Neural crest cell (in vitro differentiated cells): ENCODE data around the gene HLA-DQB1. TPM values are rescaled to one million over a fixed set of nuclear protein-coding genes. Genes with fewer than 3 reads are reported as not detected.
"Not testable (repeated sequence)": the region's sequence is repeated elsewhere in the genome, so short reads cannot be mapped to it uniquely, and the experiment has no call there.

ENCODE experiments used
- DNase-seq: peaks from one replicate; pipeline ENCODE4 v3.0.0; 2021; ENCODE audit warnings: low read depth, mixed read lengths, low spot score
- H3K27ac Mint-ChIP-seq: one replicate; pipeline ENCODE4 v1.8.0; 2021; ENCODE audit warnings: mild to moderate bottlenecking, mixed read lengths; ENCODE audit not compliant: unreplicated experiment
- H3K27me3 Mint-ChIP-seq: 2 replicates; pipeline ENCODE4 v1.8.0; 2021; ENCODE audit warnings: low read depth, mild to moderate bottlenecking, mixed read lengths
- H3K36me3 Mint-ChIP-seq: 2 replicates; pipeline ENCODE4 v1.8.0; 2021; ENCODE audit warnings: low read depth, mild to moderate bottlenecking, mixed read lengths
- H3K4me1 Mint-ChIP-seq: 2 replicates; pipeline ENCODE4 v1.8.0; 2021; ENCODE audit warnings: mixed read lengths
- H3K4me3 Mint-ChIP-seq: one replicate; pipeline ENCODE4 v1.8.0; 2021; ENCODE audit warnings: mild to moderate bottlenecking, mixed read lengths
- H3K9me3 Mint-ChIP-seq: 2 replicates; pipeline ENCODE4 v1.8.0; 2021; ENCODE audit warnings: mixed read lengths
- CTCF ChIP-seq: fragments of 200-600 bp; sonication (generic); conservative IDR thresholded peaks from 2 replicates; pipeline ENCODE4 v1.5.0; 2021; ENCODE audit warnings: antibody characterized with exemption, mild to moderate bottlenecking
- total RNA-seq: library from RNA; stranded (reverse); gene quantifications from 2 replicates; pipeline ENCODE4 v1.2.1, GENCODE V29; 2021

HLA-DQB1 gene
- total RNA-seq, 1 donor from 2014 or later = 0.23 TPM

GRCh38 chr6:32645047-32645703 lies 21.3 kb downstream of the HLA-DQB1 start:
- no peak for TF ChIP-seq CTCF
- H3K9me3 Mint-ChIP-seq = peaks cover 2% of the 10 kb centered on the region
- H3K27me3 Mint-ChIP-seq = peaks cover 9% of the 10 kb centered on the region
- no peaks in the 10 kb centered on the region for H3K4me1 Mint-ChIP-seq
- no peak for DNase-seq
- H3K4me3 Mint-ChIP-seq = no peak overlapping the region
- H3K27ac Mint-ChIP-seq = no peak overlapping the region
- peaks cover 2% of the 10 kb centered on the region for H3K36me3 Mint-ChIP-seq

GRCh38 chr6:32643904-32644303 lies 22.6 kb downstream of the HLA-DQB1 start:
- Mint-ChIP-seq H3K36me3 (no peaks in the 10 kb centered on the region), H3K27me3 (peaks cover 9% of the 10 kb centered on the region), H3K27ac (no peak overlapping the region)

GRCh38 chr6:32642720-32643106 lies 23.7 kb downstream of the HLA-DQB1 start:
- Mint-ChIP-seq H3K36me3 (no peaks in the 10 kb centered on the region), H3K4me1 (no peaks in the 10 kb centered on the region), H3K4me3 (no peak overlapping the region), H3K9me3 (no peaks in the 10 kb centered on the region), H3K27ac (no peak overlapping the region), H3K27me3 (peaks cover 12% of the 10 kb centered on the region)
- no peak for TF ChIP-seq CTCF
- no peak for DNase-seq

More at GRCh38 chr6:32643904-32644303, 22.6 kb downstream of the HLA-DQB1 start:
- H3K9me3 Mint-ChIP-seq = no peaks in the 10 kb centered on the region
- no peak overlapping the region for H3K4me3 Mint-ChIP-seq
- H3K4me1 Mint-ChIP-seq = no peaks in the 10 kb centered on the region
- no peak for TF ChIP-seq CTCF
- DNase-seq = no peak

GRCh38 chr6:32641785-32642719 lies 24.4 kb downstream of the HLA-DQB1 start:
- peaks cover 15% of the 10 kb centered on the region for H3K27me3 Mint-ChIP-seq
- not testable (repeated sequence) for H3K27ac Mint-ChIP-seq, H3K36me3 Mint-ChIP-seq, H3K4me3 Mint-ChIP-seq, H3K9me3 Mint-ChIP-seq, H3K4me1 Mint-ChIP-seq, DNase-seq

GRCh38 chr6:32641122-32641521 lies 25.3 kb downstream of the HLA-DQB1 start:
- no peak for DNase-seq

More at GRCh38 chr6:32641122-32641521, 25.3 kb downstream of the HLA-DQB1 start:
- TF ChIP-seq CTCF = no peak
- Mint-ChIP-seq H3K36me3 (no peaks in the 10 kb centered on the region), H3K27me3 (peaks cover 25% of the 10 kb centered on the region), H3K4me1 (no peaks in the 10 kb centered on the region), H3K4me3 (no peak overlapping the region), H3K27ac (no peak overlapping the region), H3K9me3 (no peaks in the 10 kb centered on the region)
